ENCODE results near the gene ELN. TPM values are rescaled to one million over a fixed set of nuclear protein-coding genes. Genes with fewer than 3 reads are reported as not detected.
"Not testable (repeated sequence)": the region's sequence is repeated elsewhere in the genome, so short reads cannot be mapped to it uniquely, and the experiment has no call there.

Gene ELN
- total RNA-seq, 1 donor from 2014 or later = 29.0 TPM

GRCh38 chr7:73999664-74000435 is 28.1 kb upstream of the ELN start:
- peak; percentile 46 for ATAC-seq
- intact Hi-C loops (cut with micrococcal nuclease) = no loop called here
- peak; percentile 58 for DNase-seq

GRCh38 chr7:74000489-74001149 is 27.4 kb upstream of the ELN start:
- ATAC-seq (no peak), DNase-seq (no peak)
- intact Hi-C loops (cut with micrococcal nuclease) = no loop called here

GRCh38 chr7:74001150-74001494 is 26.9 kb upstream of the ELN start:
- intact Hi-C loops (cut with micrococcal nuclease) = no loop called here
- no peak for ATAC-seq
- DNase-seq = no peak

- DNase-seq (peak; percentile 64), ATAC-seq (peak; percentile 65)
- intact Hi-C loops (cut with micrococcal nuclease) = no loop called here
Measured at GRCh38 chr7:74002474-74003017, 25.4 kb upstream of the ELN start.

GRCh38 chr7:74003621-74004020 is 24.4 kb upstream of the ELN start:
- ATAC-seq = no peak
- intact Hi-C loops (cut with micrococcal nuclease) = no loop called here
- no peak for DNase-seq

GRCh38 chr7:74006032-74006431 is 21.9 kb upstream of the ELN start:
- DNase-seq = no peak
- ATAC-seq = no peak
- intact Hi-C loops (cut with micrococcal nuclease) = no loop called here

- intact Hi-C loops (cut with micrococcal nuclease) = no loop called here
- DNase-seq = no peak
- ATAC-seq = peak; percentile 9
Measured at GRCh38 chr7:74006451-74007241, 21.3 kb upstream of the ELN start.

- ATAC-seq = no peak
- intact Hi-C loops (cut with micrococcal nuclease) = no loop called here
- no peak for DNase-seq
Measured at GRCh38 chr7:74007242-74007567, 20.8 kb upstream of the ELN start.

- intact Hi-C loops (cut with micrococcal nuclease) = no loop called here
- no peak for DNase-seq
- no peak for ATAC-seq
Measured at GRCh38 chr7:74008687-74009086, 19.3 kb upstream of the ELN start.

GRCh38 chr7:74009719-74010118 is 18.3 kb upstream of the ELN start:
- ATAC-seq = peak; percentile 48
- intact Hi-C loops (cut with micrococcal nuclease) = no loop called here
- DNase-seq = peak; percentile 46

- ATAC-seq = no peak
- intact Hi-C loops (cut with micrococcal nuclease) = no loop called here
- no peak for DNase-seq
Measured at GRCh38 chr7:74010407-74010806, 17.6 kb upstream of the ELN start.

- ATAC-seq; intact Hi-C loops (cut with micrococcal nuclease); DNase-seq: not testable (repeated sequence)
Measured at GRCh38 chr7:74011421-74011820, 16.6 kb upstream of the ELN start.

GRCh38 chr7:74012842-74013249 is 15.1 kb upstream of the ELN start:
- DNase-seq (peak; percentile 39), ATAC-seq (peak; percentile 77)
- intact Hi-C loops (cut with micrococcal nuclease) = no loop called here

GRCh38 chr7:74013539-74014272 is 14.3 kb upstream of the ELN start:
- intact Hi-C loops (cut with micrococcal nuclease) = no loop called here
- ATAC-seq (peak; percentile 79), DNase-seq (peak; percentile 76)

- ATAC-seq (no peak), DNase-seq (no peak)
- intact Hi-C loops (cut with micrococcal nuclease) = no loop called here
Measured at GRCh38 chr7:74014931-74015330, 13.0 kb upstream of the ELN start.

- no peak for ATAC-seq
- no peak for DNase-seq
- intact Hi-C loops (cut with micrococcal nuclease) = no loop called here
Measured at GRCh38 chr7:74015670-74016069, 12.3 kb upstream of the ELN start.

GRCh38 chr7:74017125-74017524 is 10.8 kb upstream of the ELN start:
- intact Hi-C loops (cut with micrococcal nuclease) = no loop called here
- ATAC-seq = no peak
- no peak for DNase-seq

- intact Hi-C loops (cut with micrococcal nuclease) = no loop called here
- DNase-seq = no peak
- no peak for ATAC-seq
Measured at GRCh38 chr7:74018246-74018895, 9.6 kb upstream of the ELN start.

- ATAC-seq = no peak
- no peak for DNase-seq
- intact Hi-C loops (cut with micrococcal nuclease) = no loop called here
Measured at GRCh38 chr7:74019149-74019548, 8.8 kb upstream of the ELN start.
